NCI-H524 (cell line): ENCODE data around the gene MIEF1.
"Not testable (repeated sequence)": the region's sequence is repeated elsewhere in the genome, so short reads cannot be mapped to it uniquely, and the experiment has no call there.

Experiments used
- DNase-seq, 2 experiments: peaks; one replicate each; lab custom pipeline; 2025; lab: John Stamatoyannopoulos, UW

MIEF1 gene

GRCh38 chr22:39512026-39512425 lies 9.9 kb downstream of the MIEF1 start:
- no peak for DNase-seq

- no peak for DNase-seq
Observed at GRCh38 chr22:39513791-39514190, 11.7 kb downstream of the MIEF1 start.

- DNase-seq: peak in 1 of 2 experiments; percentile 36
Observed at GRCh38 chr22:39514373-39514973, 12.4 kb downstream of the MIEF1 start.

GRCh38 chr22:39515266-39516050 lies 13.4 kb downstream of the MIEF1 start:
- DNase-seq: no peak

- DNase-seq: no peak
Observed at GRCh38 chr22:39517470-39517869, 15.4 kb downstream of the MIEF1 start.

- no peak for DNase-seq
Observed at GRCh38 chr22:39518144-39518786, 16.2 kb downstream of the MIEF1 start.

- DNase-seq: peak in 1 of 2 experiments; percentile 70
Observed at GRCh38 chr22:39518996-39519680, 17.0 kb downstream of the MIEF1 start.

- peak; percentile 96 to 100 for DNase-seq
Observed at GRCh38 chr22:39519681-39520225, 17.7 kb downstream of the MIEF1 start.

GRCh38 chr22:39520226-39521105 lies 18.4 kb downstream of the MIEF1 start, which contains the start of gene ATF4:
Gene ATF4 (plus strand): TSS chr22:39520562. CDS start chr22:39521446, 884 bp downstream.
- DNase-seq: peak in 1 of 2 experiments; percentile 93

- peak in 1 of 2 experiments; percentile 34 for DNase-seq
Observed at GRCh38 chr22:39521106-39521885, 19.2 kb downstream of the MIEF1 start.

- DNase-seq: not testable (repeated sequence)
Observed at GRCh38 chr22:39522091-39522490, 20.0 kb downstream of the MIEF1 start.

GRCh38 chr22:39522567-39523300 lies 20.6 kb downstream of the MIEF1 start:
- DNase-seq: peak; percentile 73 to 86

GRCh38 chr22:39524089-39524752 lies 22.1 kb downstream of the MIEF1 start:
- no peak for DNase-seq

- peak in 1 of 2 experiments; percentile 46 for DNase-seq
Observed at GRCh38 chr22:39524753-39525657, 22.9 kb downstream of the MIEF1 start.

GRCh38 chr22:39525658-39525975 lies 23.5 kb downstream of the MIEF1 start:
- no peak for DNase-seq

GRCh38 chr22:39526736-39527171 lies 24.7 kb downstream of the MIEF1 start:
- DNase-seq: no peak

- peak in 1 of 2 experiments; percentile 71 for DNase-seq
Observed at GRCh38 chr22:39527481-39527961, 25.4 kb downstream of the MIEF1 start.
